Colonic mucosa (tissue), 4 donors: Measurements from ENCODE around the gene STEAP2. TPM values are rescaled to one million over a fixed set of nuclear protein-coding genes. Genes with fewer than 3 reads are reported as not detected.

ENCODE experiments used
- DNase-seq: peaks from one replicate; pipeline ENCODE4 v3.0.0-alpha.2; 2020
- H3K27ac ChIP-seq: fragments of 200-600 bp; one replicate; pipeline ENCODE4 v1.8.0; 2021
- H3K27me3 ChIP-seq: fragments of 200-600 bp; one replicate; pipeline ENCODE4 v1.8.0; 2021
- H3K36me3 ChIP-seq: fragments of 200-600 bp; one replicate; pipeline ENCODE4 v1.8.0; 2021
- H3K4me1 ChIP-seq: fragments of 200-600 bp; one replicate; pipeline ENCODE4 v1.8.0; 2021; ENCODE audit warnings: mild to moderate bottlenecking
- H3K4me3 ChIP-seq: fragments of 200-600 bp; one replicate; pipeline ENCODE4 v1.8.0; 2021
- H3K9ac ChIP-seq, 2 donors: one replicate each; pipeline ENCODE4 v1.7.0; 2013; ENCODE audit warnings: control low read depth in 2 of 2, low read depth in 2 of 2, low read length in 2 of 2
- H3K9me3 ChIP-seq: fragments of 200-600 bp; one replicate; pipeline ENCODE4 v1.8.0; 2021
- intact Hi-C: fragments of 100-400 bp; cut with DNase I; formaldehyde crosslinking; loops from one replicate; pipeline ENCODE4 v1.14.1; 2022
- total RNA-seq, 2 donors: library from RNA; stranded (reverse); fragmentation: NEBNext Ultra II Directional in 1 of 2; extraction: Animal tissue kit (Norgen Biotek cat#: 25700) in 1 of 2; gene quantifications; one replicate each; pipeline ENCODE4 v1.2.1, GENCODE V29; 2021
- TF ChIP-seq, protein P1 (sequence below): fragments of 200-600 bp; IDR thresholded peaks from one replicate; pipeline ENCODE4 v1.8.0; 2022; ENCODE audit warnings: antibody characterized with exemption, mild to moderate bottlenecking
- donor health status: healthy.
- donor health status: DM: no; HTN: no; CAD: no.
- donor health status: DM: no; HTN: no; CAD: no.

The STEAP2 gene
- total RNA-seq, 2 donors from 2014 or later: 19.7 to 27.3 TPM

DNA sequence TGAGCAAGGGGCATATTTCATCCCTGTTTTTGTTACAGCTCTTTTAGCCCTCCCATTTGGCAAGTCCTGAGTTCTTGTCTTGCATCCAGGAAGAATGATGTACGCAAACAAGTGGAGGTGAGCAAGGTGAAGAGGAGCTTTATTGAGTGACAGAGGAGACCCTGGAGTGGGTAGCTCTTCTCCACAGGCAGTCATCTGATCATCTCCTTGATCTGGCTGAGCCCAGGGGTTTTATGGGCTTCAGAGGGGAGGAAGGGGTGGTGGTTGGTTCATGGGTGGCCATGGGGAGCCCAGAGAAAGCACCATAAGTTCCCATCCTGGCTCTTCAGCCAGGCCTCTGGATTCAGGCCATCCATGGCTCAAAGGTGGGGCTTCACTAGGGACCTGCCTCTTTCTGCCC is 35.3 kb upstream of the STEAP2 start:
- TF ChIP-seq, protein P1, sequence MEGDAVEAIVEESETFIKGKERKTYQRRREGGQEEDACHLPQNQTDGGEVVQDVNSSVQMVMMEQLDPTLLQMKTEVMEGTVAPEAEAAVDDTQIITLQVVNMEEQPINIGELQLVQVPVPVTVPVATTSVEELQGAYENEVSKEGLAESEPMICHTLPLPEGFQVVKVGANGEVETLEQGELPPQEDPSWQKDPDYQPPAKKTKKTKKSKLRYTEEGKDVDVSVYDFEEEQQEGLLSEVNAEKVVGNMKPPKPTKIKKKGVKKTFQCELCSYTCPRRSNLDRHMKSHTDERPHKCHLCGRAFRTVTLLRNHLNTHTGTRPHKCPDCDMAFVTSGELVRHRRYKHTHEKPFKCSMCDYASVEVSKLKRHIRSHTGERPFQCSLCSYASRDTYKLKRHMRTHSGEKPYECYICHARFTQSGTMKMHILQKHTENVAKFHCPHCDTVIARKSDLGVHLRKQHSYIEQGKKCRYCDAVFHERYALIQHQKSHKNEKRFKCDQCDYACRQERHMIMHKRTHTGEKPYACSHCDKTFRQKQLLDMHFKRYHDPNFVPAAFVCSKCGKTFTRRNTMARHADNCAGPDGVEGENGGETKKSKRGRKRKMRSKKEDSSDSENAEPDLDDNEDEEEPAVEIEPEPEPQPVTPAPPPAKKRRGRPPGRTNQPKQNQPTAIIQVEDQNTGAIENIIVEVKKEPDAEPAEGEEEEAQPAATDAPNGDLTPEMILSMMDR: no peak
- intact Hi-C loops: no loop called here
- H3K9me3 ChIP-seq: no peaks in the 10 kb centered on the region

GRCh38 chr7:90178166-90178565 is 33.4 kb upstream of the STEAP2 start:
- intact Hi-C loops: no loop called here
- Histone ChIP-seq H3K9me3 (no peaks in the 10 kb centered on the region), H3K4me3 (no peak overlapping the region), H3K27me3 (no peaks in the 10 kb centered on the region), H3K9ac (no peak overlapping the region), H3K36me3 (no peaks in the 10 kb centered on the region), H3K27ac (no peak overlapping the region), H3K4me1 (no peaks in the 10 kb centered on the region)
- no peak for DNase-seq
- TF ChIP-seq, protein P1: no peak

More for the DNA sequence above, 35.3 kb upstream of the STEAP2 start:
- no peak for DNase-seq
- no peak overlapping the region for H3K4me3 ChIP-seq
- no peak overlapping the region for H3K27ac ChIP-seq
- no peaks in the 10 kb centered on the region for H3K36me3 ChIP-seq
- H3K9ac ChIP-seq: no peak overlapping the region
- H3K27me3 ChIP-seq: no peaks in the 10 kb centered on the region
- no peaks in the 10 kb centered on the region for H3K4me1 ChIP-seq

DNA sequence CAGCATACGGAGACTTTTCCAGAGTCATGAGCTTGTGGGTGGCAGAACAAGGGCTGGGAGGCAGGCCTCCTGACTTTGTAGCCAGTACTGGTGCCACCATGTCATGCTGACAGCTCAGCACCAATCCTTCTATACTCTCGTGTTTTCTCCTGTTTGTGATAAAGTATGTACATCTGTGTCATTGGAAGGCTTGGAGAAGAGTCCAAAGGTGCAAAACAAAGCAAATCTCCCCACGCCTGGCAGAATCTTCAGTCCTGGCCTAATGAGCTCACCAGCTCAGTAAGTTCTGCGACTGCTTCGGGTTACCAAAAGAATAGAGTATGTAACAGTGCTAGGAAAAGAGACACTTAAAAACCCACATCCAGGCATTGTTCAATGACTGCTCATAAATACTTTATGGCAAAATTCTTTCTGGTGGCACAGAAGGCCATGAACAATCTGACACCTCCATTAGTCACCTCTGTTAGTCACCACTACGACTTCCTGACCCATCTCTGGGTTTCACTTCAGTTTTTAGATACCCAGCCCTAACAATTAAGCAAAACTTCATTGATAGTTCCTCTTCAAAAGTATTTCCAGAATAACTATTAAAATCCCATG is 32.8 kb upstream of the STEAP2 start:
- no peaks in the 10 kb centered on the region for H3K36me3 ChIP-seq
- intact Hi-C loops: no loop called here
- H3K4me3 ChIP-seq: no peak overlapping the region
- TF ChIP-seq, protein P1: no peak
- H3K4me1 ChIP-seq: no peaks in the 10 kb centered on the region
- H3K9ac ChIP-seq: no peak overlapping the region
- no peak for DNase-seq
- H3K27ac ChIP-seq: no peak overlapping the region
- H3K27me3 ChIP-seq: no peaks in the 10 kb centered on the region
- no peaks in the 10 kb centered on the region for H3K9me3 ChIP-seq

DNA sequence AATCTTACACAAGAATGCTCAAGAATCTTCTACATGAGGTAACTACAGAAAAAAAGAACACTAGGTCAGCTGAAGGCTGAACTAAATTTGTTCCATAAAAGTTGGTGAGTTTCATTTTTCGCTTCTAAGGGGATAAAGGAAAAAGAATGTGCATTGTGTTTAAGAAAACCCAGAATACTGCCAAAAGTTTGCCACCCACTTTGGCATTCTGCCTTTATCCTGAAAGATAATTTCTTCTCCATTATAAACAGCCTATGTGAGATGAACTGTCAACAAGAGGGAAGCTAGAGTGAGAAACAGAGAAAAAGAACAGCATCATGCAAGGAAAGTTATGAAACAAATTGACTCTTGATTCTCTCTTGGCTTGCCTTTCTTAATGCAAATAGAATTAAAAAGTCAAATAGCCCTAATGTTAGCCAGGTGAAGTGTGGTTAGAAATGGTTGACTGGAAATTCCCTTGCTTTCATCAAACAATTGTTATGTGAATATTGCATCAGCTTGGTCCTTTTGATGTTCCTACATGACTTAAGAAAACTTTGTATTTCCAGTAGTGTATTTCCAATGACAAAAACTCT is 31.4 kb upstream of the STEAP2 start:
- TF ChIP-seq, protein P1: no peak
- Histone ChIP-seq H3K9ac (no peak overlapping the region), H3K27ac (no peak overlapping the region), H3K4me3 (no peak overlapping the region), H3K9me3 (no peaks in the 10 kb centered on the region), H3K36me3 (no peaks in the 10 kb centered on the region), H3K27me3 (no peaks in the 10 kb centered on the region), H3K4me1 (no peaks in the 10 kb centered on the region)
- DNase-seq: no peak
- intact Hi-C loops: no loop called here

- H3K36me3 ChIP-seq: no peaks in the 10 kb centered on the region
- H3K27ac ChIP-seq: no peak overlapping the region
- H3K9ac ChIP-seq: no peak overlapping the region
- H3K4me3 ChIP-seq: no peak overlapping the region
- TF ChIP-seq, protein P1: no peak
- intact Hi-C loops: no loop called here
- no peak for DNase-seq
- no peaks in the 10 kb centered on the region for H3K4me1 ChIP-seq
- no peaks in the 10 kb centered on the region for H3K27me3 ChIP-seq
- H3K9me3 ChIP-seq: no peaks in the 10 kb centered on the region
These were observed 30.9 kb upstream of the STEAP2 start for GRCh38 chr7:90180649-90181048.
